Skeletal muscle tissue (tissue), 4 donors: ENCODE results near the gene RAE1. TPM values are rescaled to one million over a fixed set of nuclear protein-coding genes. Genes with fewer than 3 reads are reported as not detected.

ENCODE experiments used
- H3K27ac ChIP-seq: one replicate; pipeline ENCODE4 v1.7.0; 2013; ENCODE audit warnings: mild to moderate bottlenecking, low read depth, low read length, inconsistent platforms
- H3K27me3 ChIP-seq, 3 donors: one replicate each; pipeline ENCODE4 v1.7.0; 2013; ENCODE audit warnings: low read length in 3 of 3; ENCODE audit not compliant: control insufficient read depth in 3 of 3, insufficient read depth in 3 of 3
- H3K36me3 ChIP-seq, 3 donors: one replicate each; pipeline ENCODE4 v1.7.0; 2013; ENCODE audit warnings: low read length in 3 of 3; ENCODE audit not compliant: control insufficient read depth in 3 of 3, insufficient read depth in 3 of 3
- H3K4me1 ChIP-seq, 3 donors: one replicate each; pipeline ENCODE4 v1.7.0; 2013; ENCODE audit warnings: low read length in 3 of 3, mild to moderate bottlenecking in 3 of 3; ENCODE audit not compliant: control insufficient read depth in 3 of 3, insufficient read depth in 3 of 3
- H3K4me3 ChIP-seq, 3 donors: one replicate each; pipeline ENCODE4 v1.7.0; 2013; ENCODE audit warnings: low read length in 3 of 3
- H3K9ac ChIP-seq, 3 donors: one replicate each; pipeline ENCODE4 v1.7.0; 2013; ENCODE audit warnings: low read length in 3 of 3, mild to moderate bottlenecking in 3 of 3, moderate library complexity in 2 of 3, low read depth in 1 of 3
- H3K9me3 ChIP-seq, 3 donors: one replicate each; pipeline ENCODE4 v1.7.0; 2013; ENCODE audit warnings: low read length in 3 of 3; ENCODE audit not compliant: control insufficient read depth in 3 of 3
- total RNA-seq: library from RNA; depleted of rRNA; stranded (reverse); fragments of >200 nt; gene quantifications from one replicate; pipeline ENCODE4 v1.2.3, GENCODE V29; 2014
- donor health status: Osteomylitis.

Gene RAE1
- total RNA-seq, 1 donor from 2014 or later: 18.3 TPM

DNA sequence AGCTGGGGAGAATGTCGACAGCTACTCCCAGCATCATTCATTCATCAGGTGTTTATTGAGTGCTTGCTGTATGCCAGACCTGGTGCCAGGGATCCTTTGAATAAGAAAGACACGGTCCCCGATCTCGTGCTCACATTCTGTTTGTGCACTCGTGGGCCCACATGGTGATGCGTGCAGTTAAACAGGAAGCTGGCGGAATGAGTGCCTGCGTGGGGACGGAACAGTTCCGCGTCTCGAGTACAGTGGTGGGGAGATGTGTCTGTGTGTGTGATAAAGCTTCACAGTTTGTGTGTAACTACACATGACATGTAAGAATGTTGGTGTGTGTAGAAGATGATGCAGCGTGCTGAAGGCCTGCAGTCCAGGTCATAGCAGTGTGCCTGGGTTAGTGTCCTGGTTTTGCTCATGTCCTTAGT, 46.6 kb downstream of the RAE1 start:
- Histone ChIP-seq H3K4me3 (peak overlapping the region in 2 of 3 donors; percentile 50 to 53), H3K4me1 (peaks cover 88 to 100% (median 98%) of the 10 kb centered on the region in 3 donors), H3K36me3 (peaks cover 40 to 42% (median 42%) of the 10 kb centered on the region in 3 donors), H3K27me3 (no peaks in the 10 kb centered on the region), H3K9ac (peak overlapping the region; percentile 17 to 98 (median 70)), H3K9me3 (no peaks in the 10 kb centered on the region), H3K27ac (peak overlapping the region; percentile 90)

DNA sequence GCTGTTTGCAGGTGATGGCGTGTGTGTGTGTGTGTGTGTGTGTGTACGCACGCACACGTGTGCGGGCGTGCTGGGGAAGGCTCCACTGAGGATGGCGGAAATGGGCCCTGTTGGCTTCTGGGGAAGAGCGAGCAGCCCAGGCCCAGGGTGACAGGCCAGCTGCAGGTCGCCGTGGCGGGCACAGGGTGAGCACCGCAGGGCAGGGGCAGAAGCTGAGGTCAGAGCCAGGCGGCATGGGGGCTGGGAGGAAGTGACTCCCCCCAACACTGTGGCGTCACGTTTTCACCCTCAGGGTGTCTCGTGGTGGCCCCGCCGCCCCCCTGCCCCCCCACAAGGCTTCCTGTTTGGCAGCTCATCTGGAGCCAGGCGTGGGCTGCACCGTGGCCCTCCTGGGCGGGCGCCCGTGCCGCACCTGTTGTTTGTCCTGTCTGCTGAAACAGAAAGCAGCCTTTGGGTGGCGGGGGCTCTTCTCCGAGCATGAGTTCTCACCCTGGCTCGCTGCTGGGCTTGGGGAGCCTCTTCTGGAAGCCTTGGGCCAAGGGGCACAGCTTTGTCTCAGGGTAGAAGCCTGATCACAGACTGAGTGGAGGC, 47.3 kb downstream of the RAE1 start:
- peak overlapping the region; percentile 10 to 98 (median 82) for H3K9ac ChIP-seq
- peak overlapping the region; percentile 90 for H3K27ac ChIP-seq
- no peaks in the 10 kb centered on the region for H3K27me3 ChIP-seq
- no peaks in the 10 kb centered on the region for H3K9me3 ChIP-seq
- H3K36me3 ChIP-seq: peaks cover 37 to 42% (median 39%) of the 10 kb centered on the region in 3 donors
- H3K4me1 ChIP-seq: peaks cover 82 to 100% (median 98%) of the 10 kb centered on the region in 3 donors
- peak overlapping the region; percentile 23 to 58 (median 53) for H3K4me3 ChIP-seq

DNA sequence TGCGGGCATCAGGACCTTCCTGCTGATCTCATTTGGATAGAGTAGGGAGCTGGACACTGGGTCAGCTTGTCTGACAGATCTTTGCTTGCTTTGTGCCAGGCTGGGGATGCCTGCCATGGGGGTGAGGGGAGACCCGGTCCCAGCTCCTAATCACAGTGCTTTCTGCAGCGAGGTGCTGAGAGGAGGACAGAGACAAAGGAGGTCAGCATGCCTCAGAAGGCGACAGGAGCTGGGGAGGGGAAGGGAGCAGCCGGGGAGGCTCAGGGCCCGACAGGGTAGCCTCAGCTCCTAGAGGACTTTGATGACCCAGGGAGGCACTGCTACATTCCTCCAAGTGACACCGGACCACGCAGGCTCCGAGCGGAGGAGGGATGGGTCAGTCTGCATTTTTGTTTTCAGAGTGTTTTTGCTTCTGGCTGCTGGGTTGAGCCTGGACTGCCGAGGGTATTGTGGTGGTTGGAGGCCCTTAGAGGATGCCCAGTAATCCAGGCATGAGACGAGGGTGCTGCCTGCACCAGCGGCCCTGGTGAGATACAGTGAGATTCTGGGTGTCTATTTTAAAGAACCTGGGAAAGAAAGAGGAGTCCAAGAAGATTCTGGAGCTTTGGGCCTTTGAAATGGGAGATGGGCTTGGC, 48.0 kb downstream of the RAE1 start:
- Histone ChIP-seq H3K4me1 (peaks cover 79 to 98% (median 94%) of the 10 kb centered on the region in 3 donors), H3K27ac (peak overlapping the region; percentile 90), H3K27me3 (no peaks in the 10 kb centered on the region), H3K9me3 (no peaks in the 10 kb centered on the region), H3K9ac (peak overlapping the region; percentile 10 to 98 (median 82)), H3K36me3 (peaks cover 33 to 39% (median 34%) of the 10 kb centered on the region in 3 donors), H3K4me3 (peak overlapping the region; percentile 23 to 58 (median 53))

DNA sequence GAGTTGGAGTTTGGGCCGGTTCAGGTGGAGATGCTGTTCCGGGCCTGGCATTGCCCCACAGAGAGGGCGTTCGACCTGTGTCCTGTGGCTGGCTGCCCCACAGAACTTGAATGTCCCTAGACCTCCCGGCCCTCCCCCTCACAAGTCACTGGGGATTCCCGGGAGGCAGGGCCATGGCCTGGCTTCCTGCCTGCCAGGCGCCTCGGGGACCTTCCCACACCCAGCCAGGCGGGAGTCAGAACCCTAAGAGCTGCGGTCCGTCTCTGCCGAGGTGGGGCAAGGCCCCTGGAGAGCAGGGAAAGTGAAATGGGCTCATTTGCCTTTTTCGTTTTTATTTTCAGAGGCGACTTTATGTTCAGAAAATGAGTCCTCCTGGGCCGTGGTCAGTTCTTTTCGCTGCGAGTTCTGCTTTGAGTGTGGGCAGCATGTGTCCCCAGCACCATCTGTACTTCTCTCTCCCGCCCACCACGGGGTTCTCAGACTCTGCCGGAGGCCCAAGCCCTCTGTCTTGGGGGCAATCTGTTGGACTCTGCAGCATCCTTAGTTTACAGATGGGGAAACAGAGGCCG, 48.6 kb downstream of the RAE1 start:
- Histone ChIP-seq H3K27me3 (no peaks in the 10 kb centered on the region), H3K4me1 (peaks cover 74 to 98% (median 94%) of the 10 kb centered on the region in 3 donors), H3K9ac (peak overlapping the region; percentile 10 to 98 (median 82)), H3K4me3 (peak overlapping the region in 2 of 3 donors; percentile 23 to 58), H3K9me3 (no peaks in the 10 kb centered on the region), H3K27ac (peak overlapping the region; percentile 90), H3K36me3 (peaks cover 35 to 45% (median 40%) of the 10 kb centered on the region in 3 donors)

DNA sequence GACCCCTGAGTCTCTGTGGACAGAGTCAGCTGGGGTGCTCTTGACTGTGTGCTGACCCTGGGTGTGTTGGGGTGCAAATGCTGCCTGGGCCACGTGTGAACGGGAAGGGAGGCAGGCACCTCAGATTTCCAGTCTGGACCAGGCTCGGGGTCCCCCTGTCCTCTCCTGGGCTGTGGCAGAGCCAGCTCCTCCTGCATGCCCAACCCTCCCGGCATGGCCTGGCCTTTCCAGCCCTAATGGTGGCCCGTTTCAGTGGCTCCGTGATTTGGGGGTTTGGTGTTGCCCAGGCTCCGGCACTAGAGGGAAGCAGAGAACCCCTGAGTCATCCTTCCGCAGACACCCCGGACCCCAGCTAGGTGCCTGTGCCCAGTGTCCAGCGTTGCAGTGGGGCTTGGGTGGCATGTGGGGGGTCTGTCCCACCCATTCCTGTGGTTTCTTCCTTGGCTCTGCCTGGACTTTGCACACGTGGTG, 49.2 kb downstream of the RAE1 start:
- Histone ChIP-seq H3K36me3 (peaks cover 40 to 51% (median 45%) of the 10 kb centered on the region in 3 donors), H3K4me1 (peaks cover 68 to 98% (median 94%) of the 10 kb centered on the region in 3 donors), H3K27me3 (no peaks in the 10 kb centered on the region), H3K4me3 (peak overlapping the region; percentile 6 to 45 (median 7)), H3K9ac (peak overlapping the region; percentile 10 to 98 (median 82)), H3K9me3 (no peaks in the 10 kb centered on the region), H3K27ac (peak overlapping the region; percentile 90)

DNA sequence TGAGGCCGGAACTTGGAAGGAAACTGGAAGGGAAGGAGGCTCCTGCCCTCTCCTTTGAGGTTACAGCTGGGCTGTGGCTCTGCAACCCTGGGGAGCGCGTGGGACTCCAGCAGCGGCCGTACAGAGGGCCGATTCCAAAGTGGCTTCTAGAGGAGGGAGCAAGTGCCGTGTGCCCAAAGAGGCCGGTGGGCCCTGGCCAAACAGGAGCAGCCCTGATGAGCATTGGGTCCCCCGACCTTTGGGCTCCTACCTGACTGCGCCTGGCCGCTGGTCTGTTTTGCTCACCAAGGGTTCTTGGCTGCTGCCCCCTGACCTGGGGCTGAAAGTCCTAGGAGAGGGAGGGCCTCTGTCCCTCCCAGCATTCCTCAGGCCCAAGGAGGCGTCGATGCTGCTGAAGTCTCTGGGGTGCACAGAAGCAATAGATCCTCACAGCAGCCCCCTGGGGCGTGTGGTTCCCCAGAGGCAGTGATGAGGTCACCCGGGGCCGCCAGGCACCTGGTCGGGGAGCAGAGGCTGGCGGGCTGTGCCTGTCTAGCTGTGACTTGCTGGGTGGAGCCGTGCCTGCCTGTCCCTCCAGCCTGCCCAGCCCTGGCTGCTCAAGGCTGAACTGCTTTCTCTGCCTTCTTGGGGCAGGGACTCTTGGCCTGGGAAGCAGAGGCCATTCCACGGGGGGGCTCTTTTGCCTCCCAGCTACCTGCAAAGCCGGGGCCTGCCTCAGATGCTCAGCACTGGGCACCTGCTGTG, 49.9 kb downstream of the RAE1 start:
- H3K9ac ChIP-seq: peak overlapping the region; percentile 32 to 98 (median 70)
- H3K27ac ChIP-seq: peak overlapping the region; percentile 90
- H3K27me3 ChIP-seq: no peaks in the 10 kb centered on the region
- no peaks in the 10 kb centered on the region for H3K9me3 ChIP-seq
- peaks cover 46 to 53% (median 50%) of the 10 kb centered on the region in 3 donors for H3K36me3 ChIP-seq
- peak overlapping the region; percentile 6 to 45 (median 7) for H3K4me3 ChIP-seq
- H3K4me1 ChIP-seq: peaks cover 61 to 98% (median 94%) of the 10 kb centered on the region in 3 donors

DNA sequence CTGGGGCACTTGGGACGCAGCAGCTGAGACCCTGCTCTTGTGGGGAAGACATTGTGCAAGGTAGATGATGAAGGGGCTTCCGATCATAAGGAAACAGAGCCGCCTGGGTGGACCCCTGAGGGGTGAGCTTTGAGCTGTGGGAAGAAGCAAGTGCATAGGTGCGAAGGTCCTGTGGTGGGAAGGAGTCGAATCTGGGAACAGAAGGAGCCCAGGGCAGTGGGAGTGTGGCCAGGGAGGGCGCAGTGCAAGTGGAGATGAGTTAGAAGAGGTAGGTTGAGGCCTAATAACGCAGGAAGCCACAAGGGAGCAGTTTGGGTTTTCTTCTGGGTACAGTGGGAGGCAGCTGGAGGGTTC, 50.5 kb downstream of the RAE1 start:
- Histone ChIP-seq H3K27ac (peak overlapping the region; percentile 90), H3K9me3 (no peaks in the 10 kb centered on the region), H3K4me3 (peak overlapping the region in 1 of 3 donors; percentile 6), H3K36me3 (peaks cover 51 to 56% (median 56%) of the 10 kb centered on the region in 3 donors), H3K9ac (peak overlapping the region; percentile 32 to 98 (median 70)), H3K4me1 (peaks cover 61 to 98% (median 94%) of the 10 kb centered on the region in 3 donors), H3K27me3 (no peaks in the 10 kb centered on the region)

DNA sequence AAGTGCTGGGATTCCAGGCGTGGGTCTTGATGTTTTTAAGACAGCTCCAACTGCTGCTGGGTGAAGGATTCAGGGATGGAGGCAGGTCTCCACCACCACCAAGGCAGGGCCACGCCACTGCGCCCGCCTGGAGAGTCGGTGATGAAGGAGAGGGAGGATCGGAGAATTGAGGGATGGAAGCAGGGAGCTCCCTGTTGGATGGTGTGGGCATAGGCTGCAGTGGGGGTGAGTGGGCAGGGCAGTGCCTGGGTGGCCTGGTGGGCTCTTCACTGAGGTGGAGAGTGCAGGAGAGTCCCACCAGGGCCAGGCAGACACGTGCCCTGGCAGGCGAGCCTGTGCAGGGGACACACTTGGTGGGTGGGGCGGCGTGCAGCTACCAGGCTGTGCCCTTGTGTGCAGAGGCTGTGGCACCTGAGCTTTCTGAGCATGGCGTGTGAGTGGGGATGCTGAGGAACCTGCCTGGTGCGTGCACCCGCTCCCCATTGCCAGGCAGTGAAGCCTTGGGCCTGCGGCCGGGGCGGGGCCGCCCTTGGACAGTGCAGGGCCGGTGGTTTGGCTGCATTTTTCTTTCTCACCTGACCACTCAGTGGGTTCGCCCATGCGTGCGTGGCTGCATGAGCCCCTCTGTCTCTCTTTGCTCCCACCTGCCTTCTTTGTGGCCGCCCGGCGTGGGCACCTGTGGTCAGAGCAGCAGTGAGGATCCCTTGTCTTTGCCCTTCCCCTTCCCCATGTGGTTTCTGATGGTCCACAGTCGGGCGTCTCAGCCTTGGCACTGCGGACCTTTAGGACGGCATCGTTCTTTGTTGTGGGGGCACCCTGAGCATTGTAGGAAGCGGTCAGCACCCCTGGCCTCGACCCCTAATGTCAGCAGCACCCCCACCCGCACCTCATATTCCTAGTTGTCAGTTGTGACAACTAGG, 51.4 kb downstream of the RAE1 start:
- peaks cover 58 to 96% (median 91%) of the 10 kb centered on the region in 3 donors for H3K4me1 ChIP-seq
- H3K27ac ChIP-seq: no peak overlapping the region

DNA sequence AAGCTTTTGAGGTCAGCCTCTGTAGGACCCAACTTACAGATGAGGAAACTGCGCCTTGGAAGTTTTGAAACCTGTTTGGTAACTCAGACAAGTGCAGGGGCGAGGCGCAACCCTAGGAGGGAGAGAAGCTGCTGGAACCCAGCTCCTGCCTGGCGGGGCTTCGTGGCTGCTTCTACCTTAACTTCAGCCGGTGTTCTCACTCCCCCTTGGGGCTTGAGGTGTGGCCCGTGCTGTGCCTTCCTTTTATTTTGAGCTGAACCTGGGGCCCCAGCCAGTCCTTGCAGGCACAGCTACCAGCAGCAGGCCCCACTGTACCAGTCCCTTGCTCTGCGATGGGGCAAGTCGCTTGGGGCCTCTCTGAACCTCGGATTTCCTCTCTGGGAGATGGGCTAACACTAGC, 52.2 kb downstream of the RAE1 start:
- Histone ChIP-seq H3K9ac (peak overlapping the region in 1 of 3 donors; percentile 60), H3K9me3 (no peaks in the 10 kb centered on the region), H3K4me3 (no peak overlapping the region), H3K4me1 (peaks cover 54 to 96% (median 91%) of the 10 kb centered on the region in 3 donors), H3K27ac (no peak overlapping the region), H3K27me3 (no peaks in the 10 kb centered on the region), H3K36me3 (peaks cover 47 to 56% (median 51%) of the 10 kb centered on the region in 3 donors)

More for the DNA sequence above, 51.4 kb downstream of the RAE1 start:
- peak overlapping the region in 1 of 3 donors; percentile 62 for H3K9ac ChIP-seq
- no peaks in the 10 kb centered on the region for H3K9me3 ChIP-seq
- H3K36me3 ChIP-seq: peaks cover 42 to 50% (median 47%) of the 10 kb centered on the region in 3 donors
- H3K4me3 ChIP-seq: no peak overlapping the region
- no peaks in the 10 kb centered on the region for H3K27me3 ChIP-seq
